ENCODE results near the gene ZDHHC8.

The ZDHHC8 gene

DNA sequence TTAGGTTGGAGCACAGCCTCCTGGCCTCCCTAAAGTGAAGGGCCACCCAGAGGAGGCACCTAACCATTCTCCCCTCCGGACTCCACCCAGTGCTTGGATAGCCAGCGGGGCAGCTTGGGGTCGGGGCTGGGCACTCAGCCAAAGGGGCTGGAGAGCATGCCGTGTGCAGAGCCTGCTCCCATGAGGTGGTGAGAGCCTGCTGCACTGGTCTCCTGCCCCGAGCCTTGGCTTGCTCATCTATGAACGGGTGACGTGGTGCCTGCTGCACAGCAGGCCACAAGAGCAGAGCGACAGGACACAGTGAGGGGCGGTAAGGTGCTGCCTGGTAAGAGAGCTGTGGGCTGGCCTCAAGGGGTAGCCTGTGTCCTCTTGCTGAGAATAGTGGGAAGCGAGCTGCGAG, 33.3 kb downstream of the ZDHHC8 start:
- DNase-seq = no peak

DNA sequence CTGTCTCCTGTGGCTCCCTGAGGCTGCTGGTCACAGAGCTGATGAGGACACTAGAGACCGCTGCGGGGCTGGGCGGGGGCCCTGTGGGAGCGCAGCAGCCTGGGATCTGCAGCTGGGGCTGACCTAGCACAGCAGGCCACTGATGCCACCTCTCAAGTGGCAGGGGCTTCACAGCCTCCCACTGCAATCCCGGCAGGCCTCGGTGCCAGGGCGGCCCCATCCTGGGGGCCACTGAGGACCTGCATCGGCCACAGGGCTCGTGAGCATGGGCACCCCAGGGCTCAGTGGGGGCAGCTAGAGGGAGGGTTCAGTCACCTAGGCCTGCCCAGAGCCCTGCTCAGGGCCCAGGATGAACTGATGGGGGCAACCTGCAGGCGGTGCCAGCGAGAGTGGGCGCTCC, 33.8 kb downstream of the ZDHHC8 start:
- DNase-seq = no peak

DNA sequence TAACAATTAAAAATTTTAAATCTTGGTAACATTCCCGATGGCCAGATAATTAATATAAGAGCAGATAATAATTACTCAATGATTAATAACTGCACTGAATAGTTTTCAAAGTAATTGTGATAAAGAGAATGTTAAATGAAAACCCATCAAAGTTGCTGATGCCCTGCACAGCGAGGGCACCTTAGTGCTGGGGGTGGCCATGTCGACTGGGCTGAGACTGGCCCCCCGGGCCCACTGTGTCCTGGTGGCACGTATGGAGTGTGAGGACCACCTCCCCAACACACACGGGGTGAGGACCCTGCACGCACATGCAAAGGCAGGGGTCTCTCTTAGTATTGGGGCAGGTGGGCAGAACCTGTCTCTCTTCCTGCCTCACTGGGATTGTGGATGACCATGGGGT, 34.3 kb downstream of the ZDHHC8 start:
- DNase-seq = no peak

DNA sequence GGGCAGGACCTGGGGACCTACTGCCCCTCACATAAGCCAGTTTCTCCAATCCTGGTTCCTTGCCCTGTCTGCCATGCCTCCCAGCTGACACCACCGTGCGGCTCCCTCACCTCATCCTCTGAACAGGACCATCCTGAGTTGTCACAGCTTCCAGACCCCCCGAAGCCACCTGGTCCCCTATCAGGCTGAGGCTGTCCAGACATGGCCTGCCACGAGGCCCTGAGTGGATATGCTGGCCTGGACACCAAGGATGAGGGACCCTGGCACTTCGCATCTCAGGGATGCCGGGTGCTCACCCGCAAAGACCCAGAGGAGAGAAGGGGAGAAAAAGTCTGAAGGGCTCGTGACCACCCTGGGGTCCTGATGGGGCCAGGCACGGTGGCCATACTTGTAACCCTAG, 35.1 kb downstream of the ZDHHC8 start:
- DNase-seq = no peak

DNA sequence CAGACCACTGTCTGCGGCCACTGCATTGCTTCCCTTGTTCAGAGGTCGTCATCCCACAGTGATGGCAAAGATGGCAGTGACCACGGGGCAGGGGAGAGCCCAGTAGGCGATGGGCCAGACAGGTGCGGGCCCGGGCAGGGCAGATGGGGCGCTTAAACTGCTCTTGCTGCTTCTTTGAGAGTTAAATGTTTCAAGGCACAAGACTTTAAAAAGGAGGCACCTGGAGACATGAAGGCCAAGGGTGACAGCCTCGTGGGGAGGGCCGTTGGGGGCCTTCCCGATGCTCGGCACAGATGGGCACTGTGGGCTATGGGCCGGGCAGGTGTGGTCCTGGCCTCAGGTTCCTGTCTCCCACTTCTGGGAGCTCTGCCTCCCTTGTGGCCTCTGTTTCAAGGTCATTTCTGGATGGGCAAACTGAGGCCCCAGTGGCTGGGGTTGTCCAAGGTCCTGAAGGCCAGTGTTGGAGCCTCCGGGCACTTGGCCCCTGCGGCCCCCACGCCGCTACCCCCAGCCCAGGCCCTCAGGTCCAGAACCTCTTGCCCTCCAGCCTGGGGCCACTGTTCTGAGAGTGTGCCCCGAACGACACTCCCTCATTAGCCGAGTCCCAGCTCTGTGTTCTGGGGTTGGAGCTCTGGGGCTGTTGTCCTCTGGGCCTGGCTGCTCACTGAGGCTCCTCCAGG, 36.2 kb downstream of the ZDHHC8 start:
- DNase-seq = no peak

DNA sequence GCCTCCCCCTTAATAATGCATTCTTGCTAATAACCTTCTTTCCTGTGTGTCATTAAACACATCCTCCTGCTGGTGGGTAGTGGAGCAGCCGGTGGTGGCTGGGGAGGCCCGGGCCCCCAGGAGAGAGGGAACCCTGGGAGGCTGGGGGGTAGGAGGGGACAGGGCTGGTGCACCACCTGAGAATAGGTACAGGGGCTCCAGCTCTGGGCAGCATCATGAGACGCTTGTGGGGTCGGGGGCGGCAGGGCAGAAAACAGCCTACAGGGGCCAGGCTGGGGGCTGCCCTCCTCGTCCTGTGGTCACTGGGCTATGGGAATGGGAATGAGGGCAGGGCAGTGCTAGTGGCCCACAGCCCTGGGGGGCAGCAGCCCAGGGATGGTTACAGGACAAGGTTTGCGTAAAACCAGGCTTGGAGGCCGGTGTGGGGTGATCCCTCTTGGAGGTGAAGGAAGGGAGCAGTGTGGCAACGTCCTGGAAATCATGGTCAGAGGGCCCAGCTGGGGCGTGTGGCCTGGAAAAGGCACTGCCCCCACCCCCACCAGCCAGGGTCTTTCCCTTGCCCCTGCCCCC, 37.7 kb downstream of the ZDHHC8 start:
- no peak for DNase-seq

DNA sequence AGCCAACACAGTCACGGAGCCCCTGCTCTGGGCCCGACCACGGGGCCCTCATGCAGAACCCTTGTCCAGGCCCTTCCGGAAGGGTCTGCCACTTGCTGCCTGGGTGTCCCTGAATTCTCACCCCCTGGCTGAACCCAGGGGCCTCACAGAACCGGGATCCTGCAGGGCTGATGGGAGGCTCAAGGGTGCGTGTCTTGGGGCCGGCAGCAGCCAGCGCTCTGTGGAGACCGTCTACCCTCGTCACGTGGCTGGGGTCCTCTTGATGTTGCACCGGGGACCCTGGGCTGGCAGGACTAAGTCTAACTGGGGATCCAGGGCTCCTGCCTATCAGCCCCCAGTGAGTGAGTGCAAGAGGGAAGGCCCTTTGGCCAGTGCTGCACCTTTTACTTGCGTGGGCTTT, 38.6 kb downstream of the ZDHHC8 start:
- no peak for DNase-seq

DNA sequence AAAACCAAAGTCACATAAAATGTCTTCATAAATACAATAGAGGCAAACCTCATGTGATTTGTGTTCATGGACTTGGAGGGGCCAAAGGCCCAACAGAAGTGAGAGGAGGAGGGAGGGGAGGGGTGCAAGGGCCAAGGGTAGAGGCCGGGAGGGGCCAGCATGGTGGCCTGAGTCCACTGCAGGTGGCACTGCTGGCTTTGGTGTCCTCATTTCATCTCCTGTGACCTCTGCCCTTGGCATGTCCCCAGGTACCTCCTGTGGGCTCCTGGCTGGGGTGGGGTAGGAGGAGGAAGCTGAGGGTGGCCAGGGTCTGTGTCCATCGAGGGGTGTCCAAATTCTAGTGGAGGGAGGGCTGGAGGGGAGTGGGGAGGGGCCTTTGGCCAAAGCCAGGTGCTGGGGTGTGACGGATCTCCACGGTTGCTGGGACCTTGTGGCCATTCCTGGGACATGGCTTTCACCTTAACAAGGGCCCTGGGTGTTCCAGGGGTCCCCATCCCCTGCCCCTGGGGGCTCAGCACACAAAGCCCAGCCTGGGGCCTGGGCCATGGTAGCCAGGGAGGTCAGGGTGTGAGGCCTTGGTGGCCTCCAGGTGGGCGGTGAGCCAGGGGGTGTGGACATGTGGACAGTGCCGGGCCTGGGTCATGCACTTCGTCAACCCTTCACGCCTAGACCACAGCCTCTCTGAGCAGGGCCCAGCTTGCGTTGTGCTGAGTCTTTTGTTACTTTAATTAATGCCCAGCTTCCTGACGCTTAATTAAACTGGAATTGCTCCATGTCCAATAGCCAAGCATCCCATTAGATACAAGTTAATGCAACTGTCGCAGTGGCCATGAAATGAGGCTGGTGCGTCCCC, 39.9 kb downstream of the ZDHHC8 start:
- DNase-seq = no peak

DNA sequence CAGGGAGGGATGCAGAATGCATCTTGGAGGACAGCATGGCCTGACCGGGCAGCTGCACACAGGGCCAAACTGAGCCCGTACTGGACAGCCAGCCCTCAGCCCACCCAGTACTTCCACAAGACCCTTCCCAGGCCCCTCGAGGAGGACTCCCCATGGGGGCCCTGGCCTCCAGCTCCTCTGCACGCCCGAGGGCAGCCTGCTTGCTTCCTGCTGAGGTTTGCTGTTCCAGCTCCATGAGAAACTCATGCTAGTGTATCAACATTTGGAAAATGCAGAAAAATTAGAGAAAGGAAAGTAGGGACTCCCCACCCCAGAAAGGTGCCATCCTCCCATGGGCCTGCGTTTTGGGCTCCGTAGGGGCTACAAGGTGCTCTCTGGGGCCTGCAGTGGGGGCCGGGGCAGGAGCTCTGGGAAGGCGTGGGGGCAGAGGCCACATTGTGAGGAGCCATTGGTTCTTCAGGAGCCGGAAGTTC, 40.6 kb downstream of the ZDHHC8 start:
- no peak for DNase-seq

DNA sequence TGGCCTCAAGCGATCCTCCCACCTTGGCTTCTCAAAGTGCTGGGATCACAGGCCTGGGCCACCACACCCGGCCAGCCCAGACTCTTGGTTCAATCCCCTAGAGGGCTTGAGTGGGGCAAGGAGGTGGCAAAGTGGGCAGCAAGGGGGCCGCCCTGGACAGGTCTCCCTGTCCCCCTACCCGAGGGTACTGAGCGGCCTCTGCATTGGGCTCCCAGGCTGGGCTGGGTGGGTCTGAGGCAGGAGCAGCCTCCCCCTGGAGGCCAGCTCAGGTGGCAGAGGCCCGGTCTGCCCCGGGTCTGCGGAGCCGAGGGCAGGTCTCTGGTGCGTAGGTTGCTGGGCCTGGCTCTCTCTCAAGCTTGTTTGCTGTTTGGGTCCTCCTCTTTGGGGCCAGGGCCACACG, 41.6 kb downstream of the ZDHHC8 start:
- no peak for DNase-seq

DNA sequence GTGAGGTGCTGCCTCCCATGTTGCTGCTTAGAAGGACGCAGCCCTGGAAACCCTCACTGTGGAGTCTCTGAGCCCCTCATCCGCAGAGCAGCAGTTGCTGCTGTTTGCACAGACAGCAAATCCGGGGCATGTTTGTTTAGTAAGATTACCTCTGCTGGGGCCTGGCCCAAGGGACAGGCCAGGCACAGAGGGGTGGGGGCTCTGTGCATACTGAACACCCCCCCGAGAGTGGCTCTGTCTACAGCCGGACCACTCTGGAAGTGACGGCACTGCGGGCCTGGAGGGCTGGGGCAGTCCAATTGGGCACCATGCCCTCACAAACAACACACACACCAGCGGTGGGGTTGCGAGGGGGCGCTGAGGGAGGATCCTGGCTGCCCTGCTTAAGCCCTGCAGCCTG, 42.2 kb downstream of the ZDHHC8 start:
- no peak for DNase-seq

DNA sequence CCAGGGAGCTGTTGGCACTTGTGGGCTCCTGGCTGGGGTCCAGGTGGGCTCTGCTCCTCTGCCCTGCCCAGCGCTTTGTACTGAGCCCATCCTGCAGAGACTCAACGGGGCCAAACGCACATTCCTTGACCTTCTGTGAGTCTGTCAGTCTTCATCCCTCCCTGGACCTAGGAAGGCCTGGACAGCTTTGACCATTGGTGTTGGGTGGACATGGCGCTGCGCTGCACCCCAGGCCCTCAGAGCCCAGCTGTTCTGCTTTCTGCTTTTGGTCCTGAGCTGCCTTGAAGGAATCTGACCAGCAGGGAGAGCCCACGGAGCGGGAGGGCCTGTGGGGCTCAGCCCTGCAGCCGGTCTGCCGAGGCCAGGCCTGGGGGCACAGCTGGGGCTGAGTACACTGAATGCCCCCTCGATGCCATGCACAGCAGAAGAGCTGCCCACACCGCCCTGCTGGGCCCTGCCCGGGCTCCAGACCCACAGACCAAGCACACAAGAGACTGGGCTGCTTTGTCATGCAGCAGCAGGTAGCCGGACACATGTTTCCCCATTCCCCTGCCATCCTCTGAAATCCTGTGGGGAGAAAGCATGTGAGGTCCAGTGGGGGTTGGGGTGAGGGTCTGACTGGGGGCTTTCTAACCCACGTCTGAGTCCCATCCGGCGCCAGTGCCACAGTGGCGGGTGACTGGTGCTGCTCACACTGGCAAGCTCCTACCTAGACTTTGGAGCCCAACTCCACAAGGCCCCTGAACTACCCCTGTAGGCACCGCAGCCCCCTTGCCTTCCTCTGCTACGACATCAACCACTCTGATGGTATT, 43.4 kb downstream of the ZDHHC8 start:
- no peak for DNase-seq

DNA sequence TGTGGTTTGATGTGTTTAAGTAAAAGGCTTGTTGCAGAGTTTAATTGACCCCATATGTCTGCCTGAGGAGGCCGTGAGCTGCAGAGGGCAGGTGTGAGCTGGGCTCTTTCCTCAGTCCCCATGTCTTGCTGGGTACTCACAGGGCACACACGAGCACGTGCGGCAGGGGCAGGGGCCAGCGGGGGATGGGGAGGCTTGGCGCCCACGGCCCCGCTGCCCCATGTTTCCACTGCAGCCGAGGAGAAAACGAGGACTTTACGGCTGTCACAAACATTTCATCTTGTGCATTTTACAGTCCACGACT, 43.9 kb downstream of the ZDHHC8 start:
- no peak for DNase-seq

DNA sequence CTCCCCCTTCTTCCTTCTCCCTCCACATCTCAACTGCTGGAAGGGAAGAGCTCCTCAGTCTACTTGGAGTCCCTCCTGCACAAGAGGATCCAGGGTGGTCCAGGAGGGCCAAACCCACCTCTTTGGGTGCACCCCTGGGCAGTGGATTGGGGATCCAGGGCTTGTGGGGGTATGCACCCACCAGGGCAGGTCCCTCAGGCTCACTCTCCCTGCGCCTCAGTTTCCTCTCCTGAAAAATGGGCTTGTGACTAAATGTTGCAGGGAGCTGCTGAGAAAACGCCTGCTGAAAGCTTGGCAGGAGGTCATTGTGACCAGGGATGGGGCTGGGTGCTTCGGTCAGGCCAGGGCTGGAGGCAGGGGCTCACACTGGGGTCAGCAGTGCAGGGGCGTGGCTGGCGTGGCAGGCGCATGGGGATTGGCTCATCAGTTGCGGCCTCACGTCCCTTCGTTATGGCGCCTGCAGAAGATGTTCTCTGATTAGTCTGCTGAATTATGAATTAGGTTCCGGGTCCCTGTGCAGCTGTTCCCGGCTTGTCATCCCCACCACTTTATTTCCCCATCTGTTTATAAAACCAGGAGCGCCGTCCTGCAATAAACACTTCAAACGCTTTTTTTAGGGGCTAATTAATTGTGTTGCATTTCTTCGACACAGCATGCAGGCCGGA, 44.9 kb downstream of the ZDHHC8 start:
- DNase-seq = no peak

DNA sequence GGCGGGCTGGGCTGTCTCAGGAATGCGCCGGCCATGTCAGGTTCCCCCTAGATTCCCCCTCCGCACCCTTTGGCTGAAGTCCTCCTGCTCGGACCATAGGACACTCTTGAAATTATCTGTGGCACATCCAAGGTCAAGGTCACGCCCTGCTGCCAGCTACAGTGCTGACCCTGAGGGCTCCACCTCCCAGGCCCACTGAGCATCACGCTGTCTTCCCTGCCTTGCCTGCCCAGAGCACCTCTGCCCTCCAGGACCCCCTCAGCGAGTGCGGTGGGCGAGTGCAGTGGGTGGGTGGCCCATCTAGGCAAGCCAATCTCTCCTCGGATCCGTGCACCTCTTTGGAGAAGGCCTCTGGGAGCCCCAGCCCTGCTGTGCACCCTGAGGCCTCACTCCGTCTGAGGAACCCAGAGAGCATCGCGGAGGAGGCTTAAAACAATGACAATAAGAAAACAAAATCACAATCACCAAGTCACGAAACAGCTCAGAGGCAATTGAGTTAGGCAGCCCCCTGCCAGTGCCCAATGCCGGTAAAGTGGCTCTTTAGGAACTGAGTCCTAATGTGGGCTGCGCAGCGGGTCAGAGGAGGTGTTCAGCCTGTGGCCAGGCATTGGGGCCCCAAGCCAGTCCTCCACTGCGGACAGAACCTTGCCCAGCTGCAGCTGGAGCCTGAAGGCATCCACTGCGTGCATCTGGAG, 45.8 kb downstream of the ZDHHC8 start:
- no peak for DNase-seq

DNA sequence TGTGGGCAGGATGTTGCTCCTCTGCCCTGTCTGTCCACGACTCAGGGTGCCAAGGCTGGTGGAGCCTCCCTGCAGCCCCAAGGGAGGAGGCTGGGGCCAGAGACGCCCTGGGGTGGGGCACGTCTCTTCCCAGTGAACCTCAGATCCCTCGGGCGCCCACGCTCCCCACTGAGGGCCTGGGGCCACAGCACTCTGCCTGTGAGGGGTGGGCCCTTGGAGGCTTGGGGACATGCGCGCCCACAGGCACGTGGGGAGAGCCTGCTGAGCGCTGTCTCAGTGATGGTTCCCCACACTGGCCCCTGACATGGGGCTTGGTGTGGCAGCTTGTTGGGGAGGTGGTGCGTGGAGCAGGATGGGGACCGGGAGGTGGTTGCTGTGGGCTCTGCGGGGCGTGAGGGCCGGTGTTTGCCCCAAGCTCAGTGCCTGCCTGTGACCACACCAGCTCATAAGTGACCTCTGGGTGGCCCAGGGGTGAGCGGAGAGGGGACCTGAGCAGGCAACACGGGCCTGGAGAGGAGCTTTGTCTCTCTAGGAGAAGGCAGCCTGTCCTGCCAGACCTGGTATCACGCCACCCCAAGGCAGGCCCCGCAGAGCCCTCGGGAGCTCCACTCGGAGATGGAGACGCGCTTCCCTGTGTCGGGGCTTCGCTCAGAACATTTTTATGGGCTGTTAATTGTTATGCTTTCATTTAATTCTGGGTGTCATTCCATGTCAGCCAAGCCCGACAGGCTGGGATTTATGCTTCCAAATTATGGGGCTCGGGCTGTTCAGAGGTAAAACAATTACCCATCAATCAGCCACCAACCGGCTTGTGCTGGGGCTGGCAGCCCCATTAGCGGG, 46.7 kb downstream of the ZDHHC8 start:
- no peak for DNase-seq

DNA sequence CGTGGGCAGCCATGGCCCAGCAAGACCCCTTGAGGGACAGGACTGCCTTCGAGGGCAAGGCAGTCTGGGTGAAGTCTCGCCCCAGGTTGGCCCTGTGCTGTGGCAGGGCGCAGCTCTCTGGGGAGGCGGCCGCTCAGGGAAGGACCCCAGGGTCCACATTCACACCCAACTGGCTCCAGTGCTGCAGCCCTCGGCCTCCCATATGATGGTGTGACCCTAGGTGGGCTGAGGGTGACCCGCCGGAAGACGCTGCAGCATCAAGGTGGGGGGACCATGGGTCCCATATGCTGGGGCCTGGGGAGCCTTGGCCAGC, 47.3 kb downstream of the ZDHHC8 start:
- no peak for DNase-seq

DNA sequence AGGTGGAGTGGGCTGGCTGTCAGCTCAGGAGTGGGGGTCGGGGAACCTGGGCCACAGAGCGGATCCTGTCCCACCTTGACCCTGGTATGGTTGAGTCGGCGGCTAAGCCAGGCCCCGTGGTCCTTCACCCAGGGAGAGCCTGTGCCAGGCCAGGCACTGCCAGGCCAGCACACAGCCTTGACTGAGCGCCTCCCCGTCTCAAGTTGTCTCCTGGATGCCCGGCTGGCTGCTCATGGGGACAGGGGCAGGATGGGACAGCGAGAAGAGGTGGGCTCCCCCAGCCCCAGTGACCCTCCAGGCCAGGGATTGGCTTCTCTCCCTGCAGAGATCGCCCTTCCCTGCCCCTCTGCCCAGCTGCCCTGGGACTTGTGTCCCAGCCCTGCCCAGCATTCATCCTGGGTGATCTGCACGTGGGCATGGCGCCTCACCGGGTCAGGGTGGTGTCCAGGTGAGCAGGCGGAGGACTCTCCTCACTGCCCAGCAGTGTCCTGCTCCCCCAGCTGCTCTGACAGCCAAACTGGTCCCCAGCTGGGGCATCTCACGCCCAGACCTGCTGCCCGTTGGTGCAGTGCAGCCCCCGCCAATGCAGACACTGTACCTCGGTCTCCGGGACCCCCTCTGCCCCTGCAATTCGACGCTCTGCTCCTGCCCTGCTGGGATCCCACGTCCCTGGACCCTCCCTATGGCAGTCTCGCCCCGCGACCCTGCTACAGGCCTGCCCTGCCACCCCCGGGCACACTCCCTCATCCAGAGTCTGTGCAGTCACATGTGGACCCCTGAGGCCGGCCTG, 48.0 kb downstream of the ZDHHC8 start:
- no peak for DNase-seq

DNA sequence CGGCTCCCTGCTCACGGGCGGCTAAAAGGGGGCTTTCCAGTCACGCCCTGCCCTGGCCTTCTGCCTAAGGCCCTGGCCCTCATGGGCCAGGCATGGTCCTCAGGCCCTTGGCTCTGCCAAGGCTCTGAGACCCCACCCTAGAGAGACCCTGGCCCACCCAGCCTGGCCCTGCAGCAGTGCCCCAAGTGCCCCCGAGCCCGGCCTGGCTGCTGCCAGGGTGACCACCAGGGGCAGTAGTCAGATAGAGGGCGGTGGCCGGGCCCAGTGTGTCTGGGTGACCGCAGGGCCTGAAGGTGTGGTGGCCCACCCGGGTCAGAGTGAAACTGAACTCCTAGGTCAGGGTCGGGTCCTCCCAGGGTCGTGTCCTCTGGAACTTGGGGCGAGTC, 48.6 kb downstream of the ZDHHC8 start:
- DNase-seq = no peak

DNA sequence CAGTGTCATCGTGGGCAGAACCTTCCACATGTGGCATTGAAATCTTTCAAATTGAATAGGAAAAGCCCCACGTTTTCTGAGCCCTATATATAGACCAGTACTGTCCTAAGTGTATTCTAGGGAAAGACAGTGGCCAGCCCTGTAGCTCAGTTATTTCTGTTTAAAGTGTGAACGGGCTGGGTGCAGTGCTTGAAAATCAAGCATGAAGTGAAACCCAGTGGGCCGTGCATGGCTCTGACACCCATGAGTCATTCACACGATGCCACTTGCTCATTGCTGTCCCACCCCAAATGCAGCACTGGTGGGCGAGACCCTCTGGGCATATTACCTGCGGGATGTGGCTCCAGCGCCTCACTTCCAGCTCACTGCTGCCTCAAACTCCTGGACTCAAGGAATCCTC, 49.0 kb downstream of the ZDHHC8 start:
- DNase-seq = no peak

Measured in cortex of kidney (tissue), 1 donor.